Putamen (tissue), 1 donor: Measurements from ENCODE around the gene FOS.
"Not testable (repeated sequence)": the region's sequence is repeated elsewhere in the genome, so short reads cannot be mapped to it uniquely, and the experiment has no call there.

Experiments
- DNase-seq: peaks from one replicate; pipeline ENCODE4 v3.0.0-alpha.2; 2016; ENCODE audit warnings: low spot score

The FOS gene

GRCh38 chr14:75278422-75279152 is at the start of gene FOS:
Gene FOS, plus strand, starts transcription at chr14:75278828. Its CDS starts 155 bp downstream, at chr14:75278983.
- peak; percentile 94 for DNase-seq

- no peak for DNase-seq
These were observed 48.9 kb upstream of the FOS start for GRCh38 chr14:75229661-75230139.

- no peak for DNase-seq
These were observed 48.4 kb upstream of the FOS start for GRCh38 chr14:75230140-75230792.

GRCh38 chr14:75231320-75231719 is 47.3 kb upstream of the FOS start:
- DNase-seq: no peak

- no peak for DNase-seq
These were observed 46.4 kb upstream of the FOS start for GRCh38 chr14:75232191-75232590.

- no peak for DNase-seq
These were observed 46.0 kb upstream of the FOS start for GRCh38 chr14:75232597-75232996.

GRCh38 chr14:75234173-75235115 is 44.2 kb upstream of the FOS start:
- peak; percentile 58 for DNase-seq

GRCh38 chr14:75235198-75235597 is 43.4 kb upstream of the FOS start:
- DNase-seq: not testable (repeated sequence)

GRCh38 chr14:75236467-75236866 is 42.2 kb upstream of the FOS start:
- DNase-seq: no peak

GRCh38 chr14:75236901-75237419 is 41.7 kb upstream of the FOS start:
- DNase-seq: no peak

- no peak for DNase-seq
These were observed 39.7 kb upstream of the FOS start for GRCh38 chr14:75238756-75239455.

GRCh38 chr14:75240781-75241180 is 37.8 kb upstream of the FOS start:
- no peak for DNase-seq

GRCh38 chr14:75242546-75243273 is 35.9 kb upstream of the FOS start:
- no peak for DNase-seq

GRCh38 chr14:75244121-75244520 is 34.5 kb upstream of the FOS start:
- DNase-seq: no peak

GRCh38 chr14:75246546-75247285 is 31.9 kb upstream of the FOS start:
- DNase-seq: no peak

GRCh38 chr14:75247286-75247922 is 31.2 kb upstream of the FOS start:
- DNase-seq: no peak

- no peak for DNase-seq
These were observed 30.7 kb upstream of the FOS start for GRCh38 chr14:75247939-75248338.

- no peak for DNase-seq
These were observed 29.2 kb upstream of the FOS start for GRCh38 chr14:75249251-75249957.

- no peak for DNase-seq
These were observed 28.7 kb upstream of the FOS start for GRCh38 chr14:75249958-75250336.
